Measurements from ENCODE around the gene MYL3. TPM values are rescaled to one million over a fixed set of nuclear protein-coding genes. Genes with fewer than 3 reads are reported as not detected.
A peak's percentile ranks its signal among the peaks of the same experiment; 100 is the strongest.

The MYL3 gene
- total RNA-seq, 1 experiment from 2014 or later = not detected

DNA sequence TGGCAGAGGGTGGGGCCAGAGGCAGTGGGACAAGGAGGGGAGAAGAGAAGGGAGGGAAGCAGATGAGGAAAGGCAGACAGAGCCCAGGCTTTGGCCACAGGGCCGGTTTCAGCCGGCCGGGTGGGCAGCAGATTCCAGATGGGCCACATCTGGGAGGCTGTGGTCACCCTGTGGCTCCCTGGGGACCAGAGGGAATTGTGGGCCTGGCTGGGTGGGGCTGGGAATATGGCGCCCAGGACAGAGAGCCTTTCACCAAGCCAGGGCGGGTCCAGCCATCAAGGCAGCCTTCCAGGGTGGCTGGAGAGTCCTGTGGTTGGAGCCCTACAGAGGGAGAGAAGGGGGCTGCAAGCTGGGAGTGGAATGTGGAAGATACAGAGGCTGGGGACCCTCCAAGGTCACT, 33.1 kb upstream of the MYL3 start:
- no peaks in the 10 kb centered on the region for H3K9me2 ChIP-seq (replicated peaks; ENCODE audit: insufficient read depth, low read length)
- no peak overlapping the region for H3K4me3 ChIP-seq (ENCODE audit: low read length)
- no peaks in the 10 kb centered on the region for H3K4me1 ChIP-seq (ENCODE audit: low read length)
- H3K27me3 ChIP-seq (ENCODE audit: low read length) = no peaks in the 10 kb centered on the region
- no peaks in the 10 kb centered on the region for H3K9me3 ChIP-seq (ENCODE audit: low read length)
- DNase-seq = no peak
- no peak overlapping the region for H3K4me2 ChIP-seq (ENCODE audit: low read depth, low read length, poor library complexity, severe bottlenecking)
- H3K36me3 ChIP-seq (ENCODE audit: insufficient read depth, low read length) = no peaks in the 10 kb centered on the region
- no peak overlapping the region for H3K9ac ChIP-seq (ENCODE audit: low read length)
- 0 out of 2 replicates have a peak, but pooled peaks cover 6% of the 10 kb centered on the region for H4K20me1 ChIP-seq (ENCODE audit: insufficient read depth, low read depth, low read length)
- H3K79me2 ChIP-seq (ENCODE audit: low read length) = no peaks in the 10 kb centered on the region
- H3K27ac ChIP-seq (ENCODE audit: low read length) = no peak overlapping the region
- no peak overlapping the region for H2AFZ ChIP-seq (ENCODE audit: low read length)

- H3K9me3 ChIP-seq (ENCODE audit: low read length) = no peaks in the 10 kb centered on the region
- no peaks in the 10 kb centered on the region for H3K27me3 ChIP-seq (ENCODE audit: low read length)
- no peak for DNase-seq
- H3K27ac ChIP-seq (ENCODE audit: low read length) = no peak overlapping the region
- H3K79me2 ChIP-seq (ENCODE audit: low read length) = no peaks in the 10 kb centered on the region
- H4K20me1 ChIP-seq (ENCODE audit: insufficient read depth, low read depth, low read length) = 0 out of 2 replicates have a peak, but pooled peaks cover 6% of the 10 kb centered on the region
- no peak overlapping the region for H3K4me3 ChIP-seq (ENCODE audit: low read length)
- H3K4me1 ChIP-seq (ENCODE audit: low read length) = no peaks in the 10 kb centered on the region
- H3K9ac ChIP-seq (ENCODE audit: low read length) = no peak overlapping the region
- H2AFZ ChIP-seq (ENCODE audit: low read length) = no peak overlapping the region
- H3K36me3 ChIP-seq (ENCODE audit: insufficient read depth, low read length) = no peaks in the 10 kb centered on the region
- H3K9me2 ChIP-seq (replicated peaks; ENCODE audit: insufficient read depth, low read length) = no peaks in the 10 kb centered on the region
- no peak overlapping the region for H3K4me2 ChIP-seq (ENCODE audit: low read depth, low read length, poor library complexity, severe bottlenecking)
These were observed 32.5 kb upstream of the MYL3 start for GRCh38 chr3:46895761-46896160.

GRCh38 chr3:46895204-46895660, 32.0 kb upstream of the MYL3 start:
- Histone ChIP-seq H2AFZ (ENCODE audit: low read length) (no peak overlapping the region), H3K4me2 (ENCODE audit: low read depth, low read length, poor library complexity, severe bottlenecking) (no peak overlapping the region), H3K9me2 (replicated peaks; ENCODE audit: insufficient read depth, low read length) (no peaks in the 10 kb centered on the region), H3K79me2 (ENCODE audit: low read length) (no peaks in the 10 kb centered on the region), H3K4me1 (ENCODE audit: low read length) (no peaks in the 10 kb centered on the region), H4K20me1 (ENCODE audit: insufficient read depth, low read depth, low read length) (0 out of 2 replicates have a peak, but pooled peaks cover 6% of the 10 kb centered on the region), H3K27ac (ENCODE audit: low read length) (no peak overlapping the region), H3K27me3 (ENCODE audit: low read length) (no peaks in the 10 kb centered on the region), H3K36me3 (ENCODE audit: insufficient read depth, low read length) (no peaks in the 10 kb centered on the region), H3K9me3 (ENCODE audit: low read length) (no peaks in the 10 kb centered on the region), H3K4me3 (ENCODE audit: low read length) (no peak overlapping the region), H3K9ac (ENCODE audit: low read length) (no peak overlapping the region)
- peak; percentile 90 for DNase-seq

DNA sequence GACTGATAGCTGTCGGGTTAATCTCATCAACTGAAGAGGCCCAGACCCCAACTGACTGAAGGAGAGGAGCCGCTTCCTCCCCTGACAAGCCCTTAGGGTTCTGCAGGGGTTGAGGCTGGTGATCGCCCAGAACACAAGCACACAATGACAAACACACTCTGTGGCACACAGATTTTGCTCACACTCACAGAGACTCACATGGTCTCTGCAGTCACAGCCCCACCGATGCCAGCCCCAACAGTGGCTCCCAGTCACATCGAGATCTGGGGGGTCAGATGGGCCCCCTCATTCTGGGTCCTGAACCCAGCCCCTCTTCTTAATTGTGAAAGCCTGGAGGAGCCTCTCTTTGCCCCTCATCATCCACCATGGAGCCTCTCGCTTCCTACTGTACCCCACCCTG, 31.0 kb upstream of the MYL3 start:
- Histone ChIP-seq H3K4me3 (ENCODE audit: low read length) (no peak overlapping the region), H3K4me1 (ENCODE audit: low read length) (no peaks in the 10 kb centered on the region), H3K27me3 (ENCODE audit: low read length) (no peaks in the 10 kb centered on the region)

GRCh38 chr3:46893763-46894162, 30.5 kb upstream of the MYL3 start:
- no peak overlapping the region for H3K27ac ChIP-seq (ENCODE audit: low read length)

More for the DNA sequence above, 31.0 kb upstream of the MYL3 start:
- Histone ChIP-seq H3K36me3 (ENCODE audit: insufficient read depth, low read length) (no peaks in the 10 kb centered on the region), H3K9me3 (ENCODE audit: low read length) (no peaks in the 10 kb centered on the region), H4K20me1 (ENCODE audit: insufficient read depth, low read depth, low read length) (0 out of 2 replicates have a peak, but pooled peaks cover 6% of the 10 kb centered on the region), H3K9me2 (replicated peaks; ENCODE audit: insufficient read depth, low read length) (no peaks in the 10 kb centered on the region), H3K27ac (ENCODE audit: low read length) (no peak overlapping the region), H3K4me2 (ENCODE audit: low read depth, low read length, poor library complexity, severe bottlenecking) (no peak overlapping the region), H2AFZ (ENCODE audit: low read length) (no peak overlapping the region), H3K79me2 (ENCODE audit: low read length) (no peaks in the 10 kb centered on the region), H3K9ac (ENCODE audit: low read length) (no peak overlapping the region)
- no peak for DNase-seq

GRCh38 chr3:46893146-46893748, 30.0 kb upstream of the MYL3 start:
- no peak overlapping the region for H3K9ac ChIP-seq (ENCODE audit: low read length)
- no peaks in the 10 kb centered on the region for H3K79me2 ChIP-seq (ENCODE audit: low read length)
- H3K27me3 ChIP-seq (ENCODE audit: low read length) = no peaks in the 10 kb centered on the region
- H3K4me3 ChIP-seq (ENCODE audit: low read length) = no peak overlapping the region
- H3K27ac ChIP-seq (ENCODE audit: low read length) = no peak overlapping the region
- H3K4me2 ChIP-seq (ENCODE audit: low read depth, low read length, poor library complexity, severe bottlenecking) = no peak overlapping the region
- H2AFZ ChIP-seq (ENCODE audit: low read length) = no peak overlapping the region
- H3K36me3 ChIP-seq (ENCODE audit: insufficient read depth, low read length) = no peaks in the 10 kb centered on the region
- H3K9me3 ChIP-seq (ENCODE audit: low read length) = no peaks in the 10 kb centered on the region
- 0 out of 2 replicates have a peak, but pooled peaks cover 6% of the 10 kb centered on the region for H4K20me1 ChIP-seq (ENCODE audit: insufficient read depth, low read depth, low read length)
- no peaks in the 10 kb centered on the region for H3K9me2 ChIP-seq (replicated peaks; ENCODE audit: insufficient read depth, low read length)
- H3K4me1 ChIP-seq (ENCODE audit: low read length) = no peaks in the 10 kb centered on the region
- DNase-seq = no peak

More at GRCh38 chr3:46893763-46894162, 30.5 kb upstream of the MYL3 start:
- Histone ChIP-seq H3K4me3 (ENCODE audit: low read length) (no peak overlapping the region), H4K20me1 (ENCODE audit: insufficient read depth, low read depth, low read length) (0 out of 2 replicates have a peak, but pooled peaks cover 6% of the 10 kb centered on the region), H3K4me2 (ENCODE audit: low read depth, low read length, poor library complexity, severe bottlenecking) (no peak overlapping the region), H3K4me1 (ENCODE audit: low read length) (no peaks in the 10 kb centered on the region), H3K9me3 (ENCODE audit: low read length) (no peaks in the 10 kb centered on the region), H3K9me2 (replicated peaks; ENCODE audit: insufficient read depth, low read length) (no peaks in the 10 kb centered on the region), H3K27me3 (ENCODE audit: low read length) (no peaks in the 10 kb centered on the region), H3K36me3 (ENCODE audit: insufficient read depth, low read length) (no peaks in the 10 kb centered on the region), H2AFZ (ENCODE audit: low read length) (no peak overlapping the region), H3K9ac (ENCODE audit: low read length) (no peak overlapping the region), H3K79me2 (ENCODE audit: low read length) (no peaks in the 10 kb centered on the region)
- no peak for DNase-seq

- Histone ChIP-seq H3K36me3 (ENCODE audit: insufficient read depth, low read length) (no peaks in the 10 kb centered on the region), H3K4me1 (ENCODE audit: low read length) (no peaks in the 10 kb centered on the region), H3K4me2 (ENCODE audit: low read depth, low read length, poor library complexity, severe bottlenecking) (no peak overlapping the region), H2AFZ (ENCODE audit: low read length) (no peak overlapping the region), H3K27me3 (ENCODE audit: low read length) (no peaks in the 10 kb centered on the region), H3K79me2 (ENCODE audit: low read length) (no peaks in the 10 kb centered on the region), H3K4me3 (ENCODE audit: low read length) (no peak overlapping the region), H3K9ac (ENCODE audit: low read length) (no peak overlapping the region), H3K27ac (ENCODE audit: low read length) (no peak overlapping the region), H3K9me2 (replicated peaks; ENCODE audit: insufficient read depth, low read length) (no peaks in the 10 kb centered on the region), H4K20me1 (ENCODE audit: insufficient read depth, low read depth, low read length) (0 out of 2 replicates have a peak, but pooled peaks cover 6% of the 10 kb centered on the region), H3K9me3 (ENCODE audit: low read length) (no peaks in the 10 kb centered on the region)
- no peak for DNase-seq
These were observed 29.3 kb upstream of the MYL3 start for GRCh38 chr3:46892285-46893145.

GRCh38 chr3:46891132-46891531, 27.9 kb upstream of the MYL3 start:
- no peaks in the 10 kb centered on the region for H3K4me1 ChIP-seq (ENCODE audit: low read length)
- no peaks in the 10 kb centered on the region for H3K36me3 ChIP-seq (ENCODE audit: insufficient read depth, low read length)
- no peak overlapping the region for H2AFZ ChIP-seq (ENCODE audit: low read length)
- no peaks in the 10 kb centered on the region for H3K27me3 ChIP-seq (ENCODE audit: low read length)
- 0 out of 2 replicates have a peak, but pooled peaks cover 6% of the 10 kb centered on the region for H4K20me1 ChIP-seq (ENCODE audit: insufficient read depth, low read depth, low read length)
- H3K4me2 ChIP-seq (ENCODE audit: low read depth, low read length, poor library complexity, severe bottlenecking) = no peak overlapping the region
- no peak overlapping the region for H3K27ac ChIP-seq (ENCODE audit: low read length)
- no peak overlapping the region for H3K9ac ChIP-seq (ENCODE audit: low read length)
- no peaks in the 10 kb centered on the region for H3K9me2 ChIP-seq (replicated peaks; ENCODE audit: insufficient read depth, low read length)
- no peaks in the 10 kb centered on the region for H3K79me2 ChIP-seq (ENCODE audit: low read length)
- no peak for DNase-seq
- no peaks in the 10 kb centered on the region for H3K9me3 ChIP-seq (ENCODE audit: low read length)
- no peak overlapping the region for H3K4me3 ChIP-seq (ENCODE audit: low read length)
